Measurements from ENCODE around the gene TCF25.
"Not testable (repeated sequence)": the region's sequence is repeated elsewhere in the genome, so short reads cannot be mapped to it uniquely, and the experiment has no call there.

The TCF25 gene

DNA sequence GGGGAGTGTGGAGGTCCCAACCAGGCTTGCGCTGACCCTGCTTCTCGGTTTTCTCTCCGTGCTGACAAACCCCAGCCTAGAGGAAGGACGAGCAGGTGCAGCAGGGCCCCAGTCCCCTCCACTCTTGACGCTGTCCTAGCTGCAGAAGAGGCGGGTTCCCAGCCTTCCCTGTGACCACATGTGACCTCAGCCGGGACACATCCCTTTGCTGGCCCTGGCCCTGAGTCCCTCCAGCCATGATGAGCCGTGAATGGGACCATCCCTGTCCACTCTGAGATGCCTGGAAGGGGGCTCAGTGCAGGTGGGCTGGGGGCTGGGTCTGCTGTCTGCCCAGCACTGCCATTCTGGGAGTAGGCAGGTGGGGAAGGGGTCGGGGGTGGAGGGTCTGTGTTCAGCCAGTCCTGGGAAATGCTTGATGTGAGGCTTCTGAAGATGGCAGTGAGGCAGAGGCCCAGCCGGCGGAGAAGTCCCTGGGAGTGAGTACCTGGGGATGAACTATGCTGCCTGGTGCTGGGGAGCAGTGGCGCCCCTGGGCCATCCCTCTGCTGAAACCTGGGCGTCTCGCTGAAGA lies 47.8 kb downstream of the TCF25 start:
- no peak for DNase-seq

DNA sequence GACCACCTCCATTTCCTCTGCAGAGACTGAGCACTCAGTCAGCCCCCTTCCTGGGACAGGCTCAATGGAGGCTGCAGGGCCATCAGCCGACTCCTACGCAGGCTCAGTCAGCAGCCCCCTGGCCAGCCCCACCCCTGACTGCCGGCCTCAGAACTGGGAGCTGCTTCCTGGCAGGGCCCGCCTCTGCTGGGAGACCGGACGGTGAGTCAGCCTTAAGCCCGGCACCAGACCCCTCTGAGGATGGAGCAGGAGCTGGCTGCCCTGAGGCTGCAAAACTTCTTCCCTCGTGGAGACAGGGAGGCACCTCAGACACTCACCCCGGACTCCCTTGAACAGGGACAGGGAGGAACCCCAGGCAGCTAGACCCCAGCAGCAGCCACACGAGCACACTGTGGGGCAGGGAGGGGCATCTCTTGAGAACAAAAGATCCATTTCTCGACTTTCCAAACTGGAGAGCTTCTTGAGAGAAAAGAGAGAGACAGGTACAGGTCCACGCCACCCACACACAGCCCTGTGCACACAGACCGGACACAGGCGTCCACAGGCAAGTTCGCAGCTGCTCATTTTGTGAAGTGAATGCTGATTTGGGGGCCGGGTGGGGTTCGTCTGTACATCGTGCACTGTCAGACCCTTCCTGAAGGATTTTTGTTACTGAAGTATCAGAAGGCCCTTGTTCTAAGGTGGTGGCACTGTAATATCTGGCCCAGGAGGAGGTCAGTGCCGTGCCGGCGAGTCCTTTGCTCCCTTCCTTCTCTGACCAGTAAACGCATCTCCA lies 48.5 kb downstream of the TCF25 start:
- DNase-seq = no peak

GRCh38 chr16:89922477-89922883 lies 49.1 kb downstream of the TCF25 start:
- DNase-seq = no peak

DNA sequence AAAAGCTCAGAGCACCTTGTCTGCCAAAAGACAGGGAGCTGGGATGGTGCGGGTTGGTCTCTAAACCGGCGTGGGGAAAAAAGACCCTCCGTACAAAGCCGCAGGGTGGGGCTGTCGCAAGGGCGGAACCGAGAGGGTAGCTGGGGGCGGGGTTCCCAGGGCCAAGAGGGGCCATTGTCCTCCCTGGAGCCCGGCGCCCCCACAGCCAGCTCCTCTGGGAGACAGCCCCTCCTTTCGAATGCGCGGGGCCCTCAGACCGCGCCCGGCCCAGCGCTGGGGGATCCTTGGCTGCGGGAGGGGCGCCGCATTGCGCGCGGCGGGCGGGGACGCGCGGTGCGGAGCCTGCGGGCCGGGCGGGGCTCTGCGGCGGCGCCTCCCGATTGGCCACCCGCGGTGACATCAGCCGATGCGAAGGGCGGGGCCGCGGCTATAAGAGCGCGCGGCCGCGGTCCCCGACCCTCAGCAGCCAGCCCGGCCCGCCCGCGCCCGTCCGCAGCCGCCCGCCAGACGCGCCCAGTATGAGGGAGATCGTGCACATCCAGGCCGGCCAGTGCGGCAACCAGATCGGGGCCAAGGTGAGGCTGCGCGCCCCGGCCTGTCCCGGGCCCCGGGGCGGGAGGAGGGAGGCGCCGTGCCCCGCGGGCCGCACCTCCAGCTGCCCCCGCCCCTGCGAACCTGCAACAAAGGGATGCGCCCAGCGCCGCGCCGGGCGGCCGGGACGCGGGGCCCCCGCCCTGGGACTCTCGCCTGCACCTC lies 49.7 kb downstream of the TCF25 start, which contains the start of gene TUBB3:
TUBB3 (plus strand) TSS at position 459 of the 756 bp plus-strand sequence; CDS start at position 519, 60 bp downstream.
- DNase-seq = no peak

GRCh38 chr16:89923640-89924296 lies 50.4 kb downstream of the TCF25 start:
- no peak for DNase-seq

DNA sequence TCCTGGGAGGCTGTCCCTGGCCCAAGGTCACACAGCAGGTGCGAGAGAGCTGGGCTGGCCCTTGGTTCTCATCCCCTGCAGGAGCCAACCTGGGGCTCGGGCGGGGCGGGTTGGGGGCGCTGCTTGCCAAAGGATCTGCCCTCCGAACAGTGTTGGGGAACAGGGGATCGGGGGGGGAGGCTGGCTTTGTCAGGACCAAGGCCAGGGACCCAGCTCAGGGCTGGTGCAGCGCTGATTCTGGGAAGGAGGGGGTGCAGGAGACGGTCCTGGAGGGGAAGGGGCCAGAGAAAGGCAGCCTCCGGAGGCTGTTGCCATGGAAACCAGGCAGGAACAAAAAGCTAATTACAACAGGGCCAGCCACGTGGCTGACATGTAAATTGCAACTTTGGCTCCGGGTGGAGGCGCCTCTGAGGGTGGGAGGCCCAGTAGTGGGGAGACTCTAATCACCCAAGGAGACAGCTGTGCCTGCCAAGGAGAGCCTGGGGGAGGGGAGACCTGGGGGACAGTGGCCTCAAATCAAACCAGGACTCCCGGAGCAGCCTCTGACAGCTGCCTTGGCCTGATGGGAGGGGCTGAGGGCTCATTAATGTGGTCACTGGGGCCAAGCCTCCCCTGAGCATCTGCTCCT lies 51.0 kb downstream of the TCF25 start:
- DNase-seq = no peak

- no peak for DNase-seq
These were observed 51.5 kb downstream of the TCF25 start for GRCh38 chr16:89924925-89925307.

DNA sequence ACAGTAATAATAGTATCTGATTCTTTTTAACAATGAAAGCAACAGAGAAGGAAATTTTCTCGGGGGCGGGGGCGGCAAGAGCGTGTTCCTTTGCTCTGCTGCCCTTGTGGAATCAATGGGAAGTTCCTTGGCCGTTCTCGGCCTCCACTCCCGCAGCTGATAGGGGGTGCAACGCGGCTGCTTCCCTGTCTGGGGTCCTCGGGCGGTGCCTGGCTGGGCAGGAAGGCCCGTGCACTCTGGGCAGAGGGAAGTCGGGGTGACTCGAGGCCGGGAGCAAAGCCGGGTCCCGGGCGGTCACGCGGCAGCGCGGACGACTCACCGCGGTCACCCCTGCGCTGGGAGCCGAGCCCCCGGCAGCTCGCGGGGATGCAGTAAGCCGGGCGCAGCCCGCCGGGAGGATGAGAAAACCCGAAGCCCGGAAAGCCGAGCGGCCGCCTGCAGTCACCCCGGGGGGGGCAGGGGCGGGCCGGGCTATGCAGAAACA lies 52.2 kb downstream of the TCF25 start:
- DNase-seq = no peak

- DNase-seq = no peak
These were observed 58.0 kb downstream of the TCF25 start for GRCh38 chr16:89931305-89931896.

DNA sequence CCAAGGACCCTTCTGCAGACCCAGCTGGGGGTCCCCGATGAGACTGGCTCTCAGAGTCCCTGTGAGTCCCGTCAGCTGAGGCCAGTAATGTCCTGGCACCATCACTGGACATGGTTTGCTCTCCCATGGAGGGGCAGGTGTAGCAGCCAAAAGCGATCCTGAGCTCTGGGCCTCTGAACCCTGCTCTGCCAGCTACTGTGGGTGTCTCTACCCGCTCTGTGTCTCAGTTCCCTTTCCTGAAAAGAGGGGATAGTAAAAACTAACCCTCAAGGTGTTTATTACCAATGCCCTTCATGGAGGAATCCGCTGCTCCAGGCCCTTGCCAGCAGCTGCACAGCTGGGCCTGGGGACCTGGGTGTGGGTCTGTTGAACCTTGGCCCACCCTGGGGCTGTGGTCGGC lies 58.6 kb downstream of the TCF25 start:
- no peak for DNase-seq

GRCh38 chr16:89934019-89934418 lies 60.6 kb downstream of the TCF25 start:
- DNase-seq = not testable (repeated sequence)

- no peak for DNase-seq
These were observed 61.5 kb downstream of the TCF25 start for GRCh38 chr16:89934611-89935553.

- not testable (repeated sequence) for DNase-seq
These were observed 62.2 kb downstream of the TCF25 start for GRCh38 chr16:89935620-89936019.

GRCh38 chr16:89936034-89936433 lies 62.6 kb downstream of the TCF25 start:
- DNase-seq = no peak

DNA sequence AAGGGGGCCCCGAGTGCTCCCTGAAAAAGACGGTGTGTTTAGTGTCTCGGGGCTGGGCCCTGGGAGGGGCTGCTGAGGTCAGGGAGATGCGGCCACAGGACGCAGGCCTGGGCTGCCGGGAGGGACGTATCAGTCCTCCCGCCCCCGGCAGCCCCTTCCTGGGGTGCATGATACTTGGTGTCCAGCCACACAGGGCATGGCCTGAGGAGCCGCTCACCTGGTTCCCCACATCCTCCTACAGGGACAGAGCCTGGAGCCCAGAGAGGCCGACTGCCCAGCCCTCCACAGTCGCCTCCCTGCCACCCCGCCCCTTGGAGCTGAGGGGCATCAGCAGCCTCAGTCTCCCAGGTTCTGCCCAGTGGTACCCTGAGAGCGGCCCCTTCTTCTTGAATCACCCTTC lies 63.1 kb downstream of the TCF25 start:
- DNase-seq = no peak

GRCh38 chr16:89936981-89937380 lies 63.6 kb downstream of the TCF25 start:
- no peak for DNase-seq

DNA sequence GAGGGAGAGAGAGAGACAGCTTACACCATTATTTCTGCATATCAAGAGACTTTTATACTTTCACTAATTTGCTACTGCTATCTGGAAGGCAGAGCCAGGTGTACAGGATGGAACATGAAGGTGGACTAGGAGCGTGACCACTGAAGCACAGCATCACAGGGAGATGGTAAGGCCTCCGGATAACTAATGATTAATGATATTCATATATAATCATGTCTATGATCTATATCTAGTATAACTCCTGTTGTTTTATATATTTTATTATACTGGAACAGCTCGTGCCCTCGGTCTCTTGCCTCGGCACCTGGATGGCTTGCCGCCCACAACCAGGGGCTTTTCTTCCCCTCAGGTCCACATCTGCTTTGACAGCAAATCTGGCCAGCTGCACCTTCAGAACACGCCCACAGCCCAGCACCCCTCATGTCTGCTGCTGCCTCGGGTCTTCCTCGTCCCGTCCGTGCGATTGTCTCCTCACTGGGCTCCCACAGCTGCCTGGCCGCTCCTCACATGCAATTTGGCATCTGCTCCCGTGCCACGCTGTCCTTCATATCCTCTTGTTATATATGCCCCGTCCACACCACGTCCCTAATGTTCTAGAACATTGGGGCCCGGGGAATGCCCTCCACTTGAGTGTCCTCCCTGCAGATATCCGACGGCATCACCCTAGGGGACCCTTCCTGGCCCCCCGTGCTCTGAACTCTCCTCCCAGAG lies 64.9 kb downstream of the TCF25 start:
- no peak for DNase-seq

DNA sequence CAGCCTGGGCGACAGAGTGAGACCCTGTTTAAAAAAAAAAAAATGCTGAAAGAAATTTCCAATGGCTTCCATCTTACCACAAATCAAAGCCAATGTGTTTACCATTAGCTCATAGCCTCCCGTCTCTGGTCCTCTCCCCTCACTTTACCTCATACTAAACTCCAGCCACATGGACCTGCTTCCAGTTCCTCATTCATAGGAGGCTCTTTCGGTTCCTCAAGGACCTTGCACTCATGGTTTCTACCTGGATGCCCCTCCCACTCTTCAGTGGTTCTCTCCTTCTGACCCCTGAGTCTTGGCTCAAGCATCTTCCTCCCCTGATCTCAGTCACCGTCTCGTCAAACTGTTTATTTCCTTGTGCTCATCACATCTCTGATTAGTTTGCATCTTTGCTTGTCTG lies 71.4 kb downstream of the TCF25 start:
- no peak for DNase-seq

DNA sequence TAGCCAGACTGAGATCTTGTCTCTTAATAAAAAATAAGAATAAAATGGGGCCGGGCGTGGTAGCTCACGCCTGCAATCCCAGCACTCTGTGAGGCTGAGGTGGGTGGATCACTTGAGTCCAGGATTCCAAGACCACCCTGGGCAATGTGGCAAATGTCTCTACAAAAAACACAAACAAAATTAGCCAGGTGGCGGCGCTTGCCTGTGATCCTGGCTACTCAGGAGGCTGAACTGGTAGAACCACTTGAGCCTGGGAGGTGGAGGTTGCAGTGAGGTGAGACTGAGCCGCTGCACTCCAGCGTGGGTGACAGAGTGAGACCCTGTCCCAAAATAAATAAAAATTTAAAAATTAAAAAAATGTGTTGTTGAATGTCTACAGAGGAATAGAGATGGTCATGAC lies 72.3 kb downstream of the TCF25 start:
- no peak for DNase-seq

- DNase-seq = no peak
These were observed 73.1 kb downstream of the TCF25 start for GRCh38 chr16:89946515-89946914.
